ENCODE data around the gene MFNG.

MFNG gene

DNA sequence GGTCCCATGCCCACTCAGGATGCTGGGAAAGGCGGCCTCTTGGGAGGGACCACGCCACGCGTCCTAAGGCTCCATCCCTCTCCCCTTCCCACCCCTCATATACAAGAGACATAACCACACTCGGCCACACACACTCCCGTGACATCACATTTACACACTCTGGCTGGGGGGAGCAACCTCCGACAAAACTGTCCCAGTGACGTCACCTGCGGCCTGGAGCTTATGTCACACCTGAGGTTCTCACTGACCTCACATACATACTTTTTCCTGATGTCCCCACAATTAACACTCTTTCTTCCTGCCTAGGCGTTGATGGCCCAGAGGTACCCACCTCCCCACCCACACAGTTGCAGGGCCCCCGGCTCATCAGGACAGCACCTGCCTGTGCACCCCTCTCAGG, 60.8 kb downstream of the MFNG start:
- Histone ChIP-seq H3K9me3 (ENCODE audit: low read length) (no peaks in the 10 kb centered on the region), H3K4me1 (ENCODE audit: insufficient read depth, low read length) (peaks cover 4% of the 10 kb centered on the region), H3K27me3 (ENCODE audit: insufficient read depth, low read length) (peaks cover 81% of the 10 kb centered on the region)

DNA sequence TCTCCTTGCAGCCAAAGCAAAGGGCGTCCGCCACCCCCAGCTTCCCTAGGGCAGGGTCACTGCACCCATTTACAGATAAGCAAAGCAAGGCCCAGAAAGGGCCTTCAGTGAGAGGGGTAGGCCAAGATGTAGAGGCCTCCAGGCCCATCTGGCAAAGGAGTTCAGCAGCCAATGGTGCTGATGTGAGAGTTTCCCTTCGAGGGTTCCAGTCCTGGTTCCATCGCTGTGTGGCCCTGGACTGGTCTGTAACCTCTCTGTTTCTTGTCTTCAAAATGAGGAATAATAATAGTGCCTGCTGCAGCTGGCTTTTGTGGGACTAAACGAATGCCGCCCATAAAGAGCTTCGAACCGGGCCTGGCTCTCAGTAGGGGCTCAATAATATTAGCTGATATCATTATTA, 62.9 kb downstream of the MFNG start:
- H3K36me3 ChIP-seq (ENCODE audit: insufficient read depth, low read length), result no peaks in the 10 kb centered on the region
- H3K9me3 ChIP-seq (ENCODE audit: low read length), result no peaks in the 10 kb centered on the region
- H3K4me3 ChIP-seq (ENCODE audit: low read length), result no peak overlapping the region
- no peak overlapping the region for H2AFZ ChIP-seq (ENCODE audit: low read depth, low read length)
- peaks cover 88% of the 10 kb centered on the region for H3K27me3 ChIP-seq (ENCODE audit: insufficient read depth, low read length)
- H3K4me1 ChIP-seq (ENCODE audit: insufficient read depth, low read length), result peaks cover 16% of the 10 kb centered on the region

More for the DNA sequence above, 60.8 kb downstream of the MFNG start:
- no peaks in the 10 kb centered on the region for H3K36me3 ChIP-seq (ENCODE audit: insufficient read depth, low read length)
- H2AFZ ChIP-seq (ENCODE audit: low read depth, low read length), result no peak overlapping the region
- no peak overlapping the region for H3K4me3 ChIP-seq (ENCODE audit: low read length)

DNA sequence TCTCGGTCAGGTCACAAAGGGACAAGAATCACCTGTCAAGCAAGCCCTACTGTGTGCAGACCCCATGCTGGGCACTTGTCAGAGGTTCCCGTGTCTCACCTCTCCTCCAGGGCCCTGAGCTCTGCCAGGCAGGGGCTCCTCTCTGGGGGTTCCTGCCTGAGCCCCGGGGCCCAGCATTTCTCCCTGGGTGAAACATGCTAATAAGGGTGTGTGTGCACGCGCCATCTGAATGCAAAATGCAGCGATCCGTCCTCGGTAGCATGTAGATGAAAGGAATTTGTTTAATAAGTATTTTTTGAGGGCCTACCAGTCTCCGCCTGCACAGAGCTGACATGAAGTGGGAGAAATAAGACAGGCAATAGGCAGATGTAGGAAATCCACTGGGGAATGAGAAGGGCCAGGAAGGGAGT, 64.7 kb downstream of the MFNG start:
- H3K4me1 ChIP-seq (ENCODE audit: insufficient read depth, low read length), result peaks cover 29% of the 10 kb centered on the region
- no peaks in the 10 kb centered on the region for H3K36me3 ChIP-seq (ENCODE audit: insufficient read depth, low read length)
- H3K27me3 ChIP-seq (ENCODE audit: insufficient read depth, low read length), result peaks cover 83% of the 10 kb centered on the region

DNA sequence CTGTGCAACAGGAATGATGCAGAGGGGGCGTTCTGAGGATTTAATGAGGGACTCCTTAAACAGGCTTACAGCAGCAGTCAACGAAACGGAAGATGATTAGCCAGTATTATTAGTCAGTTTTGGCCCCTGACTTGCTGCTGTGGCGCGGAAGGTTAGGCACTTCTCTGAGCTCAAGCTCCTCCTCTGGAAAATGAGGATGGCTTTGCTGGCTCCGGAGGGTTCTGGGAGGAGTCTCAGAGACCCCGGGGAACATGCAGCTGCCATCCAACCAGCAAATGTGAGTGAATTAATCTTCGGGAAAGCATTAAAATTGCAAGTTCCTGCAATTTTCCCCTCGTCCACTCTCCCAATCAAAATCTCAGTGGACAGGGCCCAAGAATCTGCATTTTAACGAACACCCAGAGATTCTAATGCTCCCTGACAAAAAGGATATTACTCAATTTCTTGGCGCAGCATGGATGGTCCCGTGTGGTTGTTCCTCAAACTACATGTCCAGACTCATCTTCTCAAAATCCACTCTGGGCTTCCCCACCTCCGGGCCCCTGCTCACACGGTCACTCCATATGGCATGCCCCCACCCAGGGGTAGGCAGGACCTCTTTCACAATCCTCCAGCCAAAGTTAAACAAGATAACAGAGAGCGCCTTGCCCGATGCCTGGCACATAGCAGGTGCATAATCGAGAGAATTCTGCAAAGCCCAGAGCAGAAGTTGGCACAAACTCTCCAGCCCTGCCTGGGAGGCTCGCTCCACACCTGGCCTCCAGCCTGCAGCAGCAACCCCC, 65.3 kb downstream of the MFNG start:
- Histone ChIP-seq H3K27me3 (ENCODE audit: insufficient read depth, low read length) (peaks cover 77% of the 10 kb centered on the region), H3K9me3 (ENCODE audit: low read length) (no peaks in the 10 kb centered on the region), H2AFZ (ENCODE audit: low read depth, low read length) (no peak overlapping the region), H3K4me1 (ENCODE audit: insufficient read depth, low read length) (peaks cover 29% of the 10 kb centered on the region), H3K36me3 (ENCODE audit: insufficient read depth, low read length) (no peaks in the 10 kb centered on the region), H3K4me3 (ENCODE audit: low read length) (no peak overlapping the region)

More for the DNA sequence above, 64.7 kb downstream of the MFNG start:
- H3K4me3 ChIP-seq (ENCODE audit: low read length), result no peak overlapping the region
- no peak overlapping the region for H2AFZ ChIP-seq (ENCODE audit: low read depth, low read length)
- no peaks in the 10 kb centered on the region for H3K9me3 ChIP-seq (ENCODE audit: low read length)

DNA sequence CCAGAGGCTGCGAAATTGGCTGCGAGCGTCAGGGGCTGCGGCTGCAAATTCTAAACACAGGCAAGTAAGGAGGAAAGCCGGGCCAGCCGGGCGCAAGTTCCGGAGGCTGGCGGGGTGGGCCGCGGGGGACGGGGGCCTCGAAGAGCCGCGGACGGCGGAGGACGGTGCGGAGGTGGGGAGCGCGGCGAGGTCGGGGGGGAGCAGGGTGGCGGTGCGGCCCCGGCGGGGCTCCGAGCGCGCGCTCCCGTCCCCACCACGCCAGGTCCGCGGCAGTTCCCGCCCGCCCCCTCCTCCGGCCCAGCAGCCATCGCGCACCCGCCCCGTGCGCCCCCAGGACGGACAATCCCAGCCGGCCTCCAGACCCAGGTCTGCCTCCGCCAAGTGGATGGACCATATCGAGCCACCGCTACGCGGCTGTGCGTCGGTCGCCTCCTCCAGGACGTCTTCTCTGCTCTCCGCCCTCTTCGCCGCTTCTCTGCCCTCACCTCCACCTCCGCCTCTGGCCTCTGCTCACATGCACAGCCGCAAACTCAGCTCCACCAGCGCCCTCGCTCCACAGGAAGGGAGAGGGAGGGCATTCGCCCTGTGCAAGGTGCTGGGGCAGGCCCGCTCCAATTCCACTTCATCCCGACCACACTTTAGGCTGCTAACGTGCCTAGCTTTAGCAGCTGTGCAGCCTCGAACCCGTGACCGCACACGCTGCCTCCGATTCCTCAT, 66.1 kb downstream of the MFNG start:
- H3K4me3 ChIP-seq (ENCODE audit: low read length), result no peak overlapping the region
- H3K27me3 ChIP-seq (ENCODE audit: insufficient read depth, low read length), result peaks cover 70% of the 10 kb centered on the region
- H3K4me1 ChIP-seq (ENCODE audit: insufficient read depth, low read length), result peaks cover 29% of the 10 kb centered on the region
- no peaks in the 10 kb centered on the region for H3K9me3 ChIP-seq (ENCODE audit: low read length)
- no peaks in the 10 kb centered on the region for H3K36me3 ChIP-seq (ENCODE audit: insufficient read depth, low read length)
- H2AFZ ChIP-seq (ENCODE audit: low read depth, low read length), result no peak overlapping the region

DNA sequence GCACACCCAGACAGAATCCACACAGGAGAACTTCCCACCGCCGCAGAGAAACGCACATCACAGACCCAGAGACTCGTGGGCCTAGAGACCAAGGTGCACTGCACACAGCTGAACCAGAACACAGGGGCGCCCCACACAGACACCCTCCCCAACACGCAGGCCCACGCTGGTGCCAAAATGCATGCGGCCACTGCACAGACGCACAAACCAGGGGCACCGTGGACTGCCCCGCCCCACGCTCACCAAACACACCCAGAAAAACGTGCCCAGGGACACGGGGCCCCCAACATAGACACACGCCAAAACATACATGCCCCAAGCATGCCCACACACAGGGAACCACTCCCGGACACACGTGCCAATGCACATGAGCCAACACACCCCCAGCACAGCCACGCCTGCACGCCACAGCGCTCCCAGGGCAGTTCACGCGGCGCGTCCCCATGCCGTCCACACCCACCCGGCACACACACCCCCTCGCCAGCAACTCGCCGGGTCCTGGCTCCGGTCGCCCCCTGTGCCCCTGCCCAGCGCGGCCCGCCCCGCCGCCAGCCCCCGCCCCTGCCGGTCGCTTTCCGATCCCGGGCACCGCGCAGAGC, 66.7 kb downstream of the MFNG start:
- Histone ChIP-seq H3K4me3 (ENCODE audit: low read length) (no peak overlapping the region), H3K27me3 (ENCODE audit: insufficient read depth, low read length) (peaks cover 63% of the 10 kb centered on the region), H3K4me1 (ENCODE audit: insufficient read depth, low read length) (peaks cover 29% of the 10 kb centered on the region), H3K36me3 (ENCODE audit: insufficient read depth, low read length) (no peaks in the 10 kb centered on the region), H2AFZ (ENCODE audit: low read depth, low read length) (no peak overlapping the region), H3K9me3 (ENCODE audit: low read length) (no peaks in the 10 kb centered on the region)

All from neuron (in vitro differentiated cells).